HG03457 (cell line): ENCODE results near the gene LRRC56.

Experiments
- ATAC-seq: cut with Tn5 transposase; IDR thresholded peaks from one replicate; pipeline ENCODE4 v1.9.1; 2021; ENCODE audit warnings: moderate number of reproducible peaks; ENCODE audit not compliant: unreplicated experiment

The LRRC56 gene

DNA sequence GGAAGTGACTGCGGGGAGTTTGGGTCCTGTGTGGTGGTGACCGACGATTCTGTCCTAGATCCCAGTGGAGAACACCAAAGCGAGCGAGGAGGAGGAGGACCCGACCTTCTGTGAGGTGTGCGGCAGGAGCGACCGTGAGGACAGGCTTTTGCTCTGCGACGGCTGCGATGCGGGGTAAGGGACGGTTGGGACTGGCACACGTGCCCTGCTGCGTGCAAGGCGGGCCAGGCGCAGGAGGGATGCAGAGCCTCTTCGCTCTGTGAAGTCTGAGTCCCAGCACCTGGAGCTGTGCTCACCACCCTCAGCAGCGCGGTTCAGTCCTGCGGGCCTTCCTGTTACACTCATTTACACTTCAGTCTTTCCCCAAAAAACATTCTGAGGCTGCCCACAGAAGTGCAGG lies 55.2 kb downstream of the LRRC56 start:
- no peak for ATAC-seq

DNA sequence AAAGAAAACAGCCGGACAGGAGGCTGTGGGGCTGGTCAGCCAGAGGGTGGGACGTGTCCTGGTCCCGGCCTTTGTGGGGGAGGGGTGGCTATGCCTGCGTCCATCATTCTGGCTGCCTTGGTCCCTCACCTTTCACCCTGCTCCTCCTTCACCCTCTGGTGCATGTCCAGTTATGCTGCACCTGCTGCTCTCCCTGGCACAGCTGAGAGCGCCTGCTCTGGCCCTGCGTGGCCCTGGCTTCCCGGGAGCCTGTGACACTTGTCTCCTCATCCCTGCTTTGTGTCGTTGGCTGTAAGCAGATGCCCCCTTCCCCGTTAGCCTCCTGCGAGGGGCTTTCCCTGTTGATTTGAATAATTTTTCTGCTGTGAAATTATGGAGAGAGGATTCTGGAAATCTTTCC lies 55.6 kb downstream of the LRRC56 start:
- no peak for ATAC-seq

DNA sequence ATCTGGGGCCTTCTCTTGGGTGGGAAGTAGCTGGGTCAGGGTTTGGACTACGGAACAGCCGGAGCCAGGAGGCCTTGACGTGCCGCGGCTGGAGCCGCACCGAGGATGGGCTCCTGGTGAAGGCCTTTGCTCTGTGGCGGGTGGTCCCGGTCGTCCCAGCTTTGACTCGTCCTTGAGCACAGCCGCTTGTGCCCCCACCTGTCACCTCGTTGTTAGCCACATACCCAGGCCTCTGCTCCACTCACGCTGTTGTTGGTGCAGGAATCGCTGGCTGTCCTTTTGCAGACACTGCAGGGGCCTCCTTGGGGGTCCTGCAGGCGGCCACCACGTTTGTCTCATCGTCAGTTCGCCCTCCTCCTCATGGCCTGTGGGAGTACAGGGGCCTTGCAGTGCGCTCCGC lies 56.0 kb downstream of the LRRC56 start:
- ATAC-seq: no peak

DNA sequence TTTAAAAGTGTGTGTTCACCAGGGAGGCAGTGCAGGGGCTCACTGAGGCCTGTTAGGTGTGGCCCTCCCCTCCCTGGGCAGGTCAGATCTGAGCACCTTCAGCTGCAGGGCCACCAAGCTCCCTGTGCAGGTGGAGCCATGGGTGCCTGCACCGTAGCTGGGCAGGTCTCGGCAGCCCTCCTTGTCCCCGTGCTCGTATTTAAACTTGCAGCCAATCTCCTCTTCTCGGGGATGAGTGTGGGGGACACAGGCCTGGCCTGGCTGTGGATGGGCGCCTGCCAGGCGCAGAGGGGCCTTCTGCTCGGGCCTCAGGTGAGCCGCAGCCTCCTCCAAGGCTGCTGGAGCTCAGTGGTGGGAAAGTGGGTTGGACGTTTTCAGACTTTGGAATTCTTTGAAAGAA lies 58.1 kb downstream of the LRRC56 start:
- no peak for ATAC-seq

DNA sequence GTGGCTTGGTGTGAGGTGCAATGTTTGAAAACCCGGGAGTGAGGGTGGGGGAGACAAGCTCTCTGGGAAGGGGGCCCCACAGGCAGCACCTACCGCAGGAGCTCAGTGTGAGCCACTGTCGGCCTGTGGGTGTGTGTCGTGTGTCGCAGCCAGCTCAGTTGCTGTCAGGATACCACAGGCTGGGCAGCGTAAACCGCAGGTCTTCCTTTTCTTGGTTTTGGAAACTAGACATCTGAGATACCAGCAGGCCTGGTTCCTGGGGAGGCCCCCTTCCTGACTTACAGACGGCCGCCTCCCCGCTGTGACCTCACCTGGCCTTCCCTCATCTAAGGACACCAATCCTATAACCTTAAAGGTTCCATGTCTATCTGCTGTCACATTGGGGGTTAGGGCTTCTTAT lies 59.0 kb downstream of the LRRC56 start:
- no peak for ATAC-seq

DNA sequence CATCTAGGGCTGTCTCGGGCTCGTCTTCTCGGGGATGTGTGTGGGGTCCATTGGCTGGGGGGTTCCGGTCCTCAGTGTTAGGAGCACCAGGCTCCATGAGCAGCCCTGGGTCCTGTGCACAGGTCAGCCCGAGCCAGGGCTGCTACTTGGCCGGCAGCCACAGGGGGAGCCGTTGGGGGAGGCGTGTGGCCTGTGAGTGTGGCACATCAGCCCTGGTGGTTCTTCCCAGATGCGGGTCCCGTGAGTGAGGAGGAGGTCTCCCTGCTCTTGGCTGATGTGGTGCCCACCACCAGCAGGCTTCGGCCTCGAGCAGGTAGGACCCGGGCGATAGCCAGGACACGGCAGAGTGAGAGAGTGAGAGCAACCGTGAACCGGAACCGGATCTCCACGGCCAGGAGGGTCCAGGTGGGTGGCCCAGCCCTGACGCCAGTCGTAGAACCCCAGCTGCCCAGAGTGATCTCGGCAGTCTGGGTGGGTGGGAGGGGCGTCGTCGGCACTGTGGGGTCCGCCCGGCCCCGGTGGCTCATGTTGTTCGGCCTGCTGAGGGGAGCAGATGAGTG lies 59.9 kb downstream of the LRRC56 start:
- ATAC-seq: no peak

DNA sequence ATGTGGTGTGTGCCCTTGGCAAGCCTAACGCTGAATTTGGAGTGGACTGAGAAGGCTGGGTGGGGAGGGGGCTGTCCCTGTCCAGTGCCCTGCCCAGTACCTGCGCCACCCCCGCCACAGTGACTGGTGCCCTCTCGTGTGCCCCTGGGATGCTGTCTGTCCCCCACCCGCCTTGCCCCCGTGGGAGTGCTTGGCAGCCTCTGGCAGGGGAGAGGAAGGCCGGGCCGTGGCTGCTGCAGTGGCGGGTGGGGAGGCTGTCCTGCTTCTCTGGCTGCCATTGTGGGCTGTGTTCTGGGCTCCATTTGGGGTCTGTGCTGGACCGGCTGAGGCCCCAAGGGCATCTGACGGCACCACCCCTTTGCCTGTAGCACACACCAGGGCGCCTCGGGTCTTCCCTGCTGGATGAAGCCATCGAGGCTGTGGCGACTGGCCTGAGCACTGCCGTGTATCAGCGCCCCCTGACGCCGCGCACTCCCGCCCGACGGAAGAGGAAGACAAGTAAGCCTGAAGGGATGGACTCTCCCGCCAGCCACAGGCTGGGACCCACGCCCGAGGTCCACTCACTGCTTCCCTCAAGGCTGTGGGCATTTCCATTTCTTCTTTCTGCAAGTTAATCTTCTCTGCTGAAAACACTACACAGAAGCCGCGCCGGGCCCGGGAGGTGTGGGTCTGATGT lies 60.8 kb downstream of the LRRC56 start:
- ATAC-seq: no peak

DNA sequence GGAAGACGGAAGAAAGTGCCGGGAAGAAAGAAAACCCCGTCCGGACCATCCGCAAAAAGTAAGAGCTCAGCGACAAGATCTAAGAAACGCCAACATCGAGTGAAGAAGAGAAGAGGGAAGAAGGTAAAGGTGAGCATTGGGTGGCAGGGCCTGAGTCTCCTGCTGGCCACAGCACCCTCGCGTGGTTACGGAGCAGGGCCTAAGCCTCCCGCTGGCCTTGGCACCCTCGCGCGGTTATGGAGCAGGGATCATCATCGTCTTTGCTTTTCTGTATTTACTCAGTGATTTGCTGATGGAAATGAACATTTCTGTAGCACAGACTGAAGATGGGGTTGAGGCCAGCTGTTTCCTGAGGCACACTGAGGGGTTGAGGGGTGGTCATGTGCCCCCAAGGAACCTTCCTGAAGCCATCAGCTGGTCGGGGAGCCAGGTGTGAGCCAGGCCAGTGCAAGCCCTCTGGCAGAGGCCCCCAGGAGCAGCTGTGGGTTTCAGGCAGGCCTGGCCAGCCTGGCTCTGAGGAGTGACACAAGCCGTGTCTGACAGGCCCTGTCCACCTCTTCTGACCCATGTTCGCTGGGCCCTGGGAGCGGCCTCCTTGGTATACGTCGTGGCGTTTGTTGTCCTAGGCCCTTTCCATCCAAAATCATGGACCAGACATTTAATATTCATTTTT lies 64.4 kb downstream of the LRRC56 start:
- no peak for ATAC-seq

DNA sequence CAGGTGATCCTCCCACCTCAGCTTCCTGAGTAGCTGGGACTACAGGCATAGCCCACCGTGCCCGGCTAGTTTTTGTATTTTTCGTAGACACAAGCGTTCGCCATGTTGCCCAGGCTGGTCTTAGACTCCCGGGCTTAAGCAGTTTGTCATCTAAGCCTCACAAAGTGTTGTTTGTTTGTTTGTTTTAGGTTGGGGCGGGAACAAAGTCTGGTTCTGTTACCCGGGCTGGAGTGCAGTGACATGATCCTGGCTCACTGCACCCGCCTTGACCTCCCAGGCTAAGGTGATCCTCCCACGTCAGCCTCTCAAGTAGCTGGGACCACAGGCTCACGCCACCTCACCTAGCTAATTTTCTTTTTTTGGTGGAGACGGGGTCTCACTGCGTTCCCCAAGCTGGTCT lies 65.8 kb downstream of the LRRC56 start:
- no peak for ATAC-seq
